ENCODE results near the gene ZBTB7A.
A peak's percentile ranks its signal among the peaks of the same experiment; 100 is the strongest.

The ZBTB7A gene

GRCh38 chr19:4059453-4059871, 7.2 kb downstream of the ZBTB7A start:
- Histone ChIP-seq H3K27me3 (ENCODE audit: insufficient read depth, poor library complexity, severe bottlenecking) (no peaks in the 10 kb centered on the region), H3K4me1 (ENCODE audit: insufficient read depth, poor library complexity, severe bottlenecking) (peaks cover 19% of the 10 kb centered on the region), H3K27ac (ENCODE audit: poor library complexity, severe bottlenecking) (peak overlapping the region; percentile 90), H3K9me3 (ENCODE audit: severe bottlenecking) (no peaks in the 10 kb centered on the region), H3K4me3 (ENCODE audit: severe bottlenecking) (peak overlapping the region; percentile 25), H3K36me3 (ENCODE audit: low read depth) (peaks cover 36% of the 10 kb centered on the region)
- DNase-seq (ENCODE audit: low spot score) (no peak), ATAC-seq (ENCODE audit: low read depth) (no peak)
- no peak for TF ChIP-seq CTCF (IDR thresholded peaks at IDR 0.05; ENCODE audit: poor library complexity, severe bottlenecking)

GRCh38 chr19:4058693-4059452, 7.8 kb downstream of the ZBTB7A start:
- peaks cover 38% of the 10 kb centered on the region for H3K36me3 ChIP-seq (ENCODE audit: low read depth)
- H3K4me3 ChIP-seq (ENCODE audit: severe bottlenecking) = peak overlapping the region; percentile 25
- peaks cover 19% of the 10 kb centered on the region for H3K4me1 ChIP-seq (ENCODE audit: insufficient read depth, poor library complexity, severe bottlenecking)
- DNase-seq (ENCODE audit: low spot score) (peak; percentile 61), ATAC-seq (ENCODE audit: low read depth) (no peak; the same call in 2 of the 3 replicates)
- no peak for TF ChIP-seq CTCF (IDR thresholded peaks at IDR 0.05; ENCODE audit: poor library complexity, severe bottlenecking)
- no peaks in the 10 kb centered on the region for H3K27me3 ChIP-seq (ENCODE audit: insufficient read depth, poor library complexity, severe bottlenecking)
- no peaks in the 10 kb centered on the region for H3K9me3 ChIP-seq (ENCODE audit: severe bottlenecking)
- peak overlapping the region; percentile 90 for H3K27ac ChIP-seq (ENCODE audit: poor library complexity, severe bottlenecking)

- peak; percentile 33 for TF ChIP-seq CTCF (IDR thresholded peaks at IDR 0.05; ENCODE audit: poor library complexity, severe bottlenecking)
- H3K9me3 ChIP-seq (ENCODE audit: severe bottlenecking) = no peaks in the 10 kb centered on the region
- no peaks in the 10 kb centered on the region for H3K27me3 ChIP-seq (ENCODE audit: insufficient read depth, poor library complexity, severe bottlenecking)
- H3K4me1 ChIP-seq (ENCODE audit: insufficient read depth, poor library complexity, severe bottlenecking) = peaks cover 26% of the 10 kb centered on the region
- DNase-seq (ENCODE audit: low spot score) = peak; percentile 87
- H3K36me3 ChIP-seq (ENCODE audit: low read depth) = peaks cover 38% of the 10 kb centered on the region
- H3K4me3 ChIP-seq (ENCODE audit: severe bottlenecking) = no peak overlapping the region
- peak overlapping the region; percentile 90 for H3K27ac ChIP-seq (ENCODE audit: poor library complexity, severe bottlenecking)
- peak; percentile 52 for ATAC-seq (ENCODE audit: low read depth)
These were observed 8.6 kb downstream of the ZBTB7A start for GRCh38 chr19:4057931-4058692.

- Histone ChIP-seq H3K4me1 (ENCODE audit: insufficient read depth, poor library complexity, severe bottlenecking) (peaks cover 42% of the 10 kb centered on the region), H3K27ac (ENCODE audit: poor library complexity, severe bottlenecking) (no peak overlapping the region), H3K27me3 (ENCODE audit: insufficient read depth, poor library complexity, severe bottlenecking) (no peaks in the 10 kb centered on the region), H3K9me3 (ENCODE audit: severe bottlenecking) (no peaks in the 10 kb centered on the region), H3K36me3 (ENCODE audit: low read depth) (peaks cover 58% of the 10 kb centered on the region), H3K4me3 (ENCODE audit: severe bottlenecking) (no peak overlapping the region)
- TF ChIP-seq CTCF (IDR thresholded peaks at IDR 0.05; ENCODE audit: poor library complexity, severe bottlenecking) = no peak
- DNase-seq (ENCODE audit: low spot score) = peak; percentile 54
- no peak for ATAC-seq (ENCODE audit: low read depth)
These were observed 11.5 kb downstream of the ZBTB7A start for GRCh38 chr19:4055209-4055552.

Measured in RWPE2 (cell line).